GM19438 (cell line): Measurements from ENCODE around the gene ZNF281.
"Not testable (repeated sequence)": the region's sequence is repeated elsewhere in the genome, so short reads cannot be mapped to it uniquely, and the experiment has no call there.

Experiments used
- ATAC-seq: cut with Tn5 transposase; IDR thresholded peaks from one replicate; pipeline ENCODE4 v1.9.1; 2021; ENCODE audit warnings: low read depth; ENCODE audit not compliant: unreplicated experiment

ZNF281 gene

GRCh38 chr1:200409761-200410565, at the start of gene ZNF281:
Gene ZNF281, minus strand, starts transcription at chr1:200410036. Its CDS starts 331 bp downstream, at chr1:200409705.
- ATAC-seq: peak; percentile 95

GRCh38 chr1:200458780-200459179, 48.9 kb upstream of the ZNF281 start:
- ATAC-seq: no peak

GRCh38 chr1:200457810-200458209, 48.0 kb upstream of the ZNF281 start:
- no peak for ATAC-seq

GRCh38 chr1:200454425-200454824, 44.6 kb upstream of the ZNF281 start:
- ATAC-seq: no peak

- ATAC-seq: no peak
These were observed 43.7 kb upstream of the ZNF281 start for GRCh38 chr1:200453553-200453905.

GRCh38 chr1:200452850-200453552, 43.2 kb upstream of the ZNF281 start:
- ATAC-seq: no peak

- ATAC-seq: peak; percentile 68
These were observed 38.4 kb upstream of the ZNF281 start for GRCh38 chr1:200448034-200448762.

GRCh38 chr1:200445213-200445612, 35.4 kb upstream of the ZNF281 start:
- no peak for ATAC-seq

- no peak for ATAC-seq
These were observed 34.6 kb upstream of the ZNF281 start for GRCh38 chr1:200444478-200444877.

GRCh38 chr1:200443860-200444259, 34.0 kb upstream of the ZNF281 start:
- ATAC-seq: no peak

- ATAC-seq: no peak
These were observed 32.8 kb upstream of the ZNF281 start for GRCh38 chr1:200442537-200443156.

GRCh38 chr1:200442023-200442422, 32.2 kb upstream of the ZNF281 start:
- no peak for ATAC-seq

GRCh38 chr1:200438911-200439310, 29.1 kb upstream of the ZNF281 start:
- ATAC-seq: no peak

- ATAC-seq: not testable (repeated sequence)
These were observed 28.6 kb upstream of the ZNF281 start for GRCh38 chr1:200438413-200438812.

GRCh38 chr1:200437556-200438203, 27.8 kb upstream of the ZNF281 start:
- no peak for ATAC-seq

GRCh38 chr1:200437088-200437487, 27.3 kb upstream of the ZNF281 start:
- no peak for ATAC-seq

- no peak for ATAC-seq
These were observed 26.6 kb upstream of the ZNF281 start for GRCh38 chr1:200436436-200436835.

GRCh38 chr1:200435200-200435780, 25.5 kb upstream of the ZNF281 start:
- ATAC-seq: no peak

GRCh38 chr1:200433586-200433985, 23.8 kb upstream of the ZNF281 start:
- ATAC-seq: no peak

GRCh38 chr1:200432586-200432985, 22.8 kb upstream of the ZNF281 start:
- no peak for ATAC-seq
